ENCODE measurements around the gene PLAAT3. TPM values are rescaled to one million over a fixed set of nuclear protein-coding genes. Genes with fewer than 3 reads are reported as not detected.
A peak's percentile ranks its signal among the peaks of the same experiment; 100 is the strongest.

The PLAAT3 gene
- polyA plus RNA-seq (2012; ENCODE audit: insufficient read depth, insufficient read length, low read depth), result 10.0 TPM

DNA sequence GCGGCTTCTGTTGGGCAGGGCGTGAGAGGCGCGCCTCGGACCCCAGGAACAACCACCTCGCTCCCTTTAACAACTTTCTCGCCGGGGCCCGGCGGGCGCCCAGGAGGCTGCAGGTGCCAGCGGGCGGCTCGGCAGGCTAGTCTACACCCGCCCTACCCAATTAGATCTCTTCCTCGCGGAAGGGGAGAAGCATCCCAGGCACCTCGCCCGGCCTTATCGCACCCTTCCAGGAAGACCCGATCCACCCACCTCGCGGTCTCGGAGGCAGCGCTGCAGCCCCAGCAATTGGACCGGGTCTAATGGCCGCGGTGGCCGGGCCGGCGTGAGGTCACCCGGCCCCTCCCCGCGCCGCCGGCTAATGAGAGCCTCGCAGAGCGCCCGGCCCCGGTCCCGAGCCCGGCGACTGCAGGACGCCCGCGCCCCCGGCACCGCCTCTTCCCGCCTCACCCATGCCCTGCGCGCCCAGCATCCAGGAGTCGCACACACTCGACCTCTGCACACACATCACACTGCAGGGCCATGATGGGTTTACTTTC lies at the start of gene PLAAT3:
TSS of gene PLAAT3 (minus strand) at position 298 of the 536 bp plus-strand sequence. CDS start 419 bp downstream, outside the sequence.
- TF ChIP-seq, protein P1, sequence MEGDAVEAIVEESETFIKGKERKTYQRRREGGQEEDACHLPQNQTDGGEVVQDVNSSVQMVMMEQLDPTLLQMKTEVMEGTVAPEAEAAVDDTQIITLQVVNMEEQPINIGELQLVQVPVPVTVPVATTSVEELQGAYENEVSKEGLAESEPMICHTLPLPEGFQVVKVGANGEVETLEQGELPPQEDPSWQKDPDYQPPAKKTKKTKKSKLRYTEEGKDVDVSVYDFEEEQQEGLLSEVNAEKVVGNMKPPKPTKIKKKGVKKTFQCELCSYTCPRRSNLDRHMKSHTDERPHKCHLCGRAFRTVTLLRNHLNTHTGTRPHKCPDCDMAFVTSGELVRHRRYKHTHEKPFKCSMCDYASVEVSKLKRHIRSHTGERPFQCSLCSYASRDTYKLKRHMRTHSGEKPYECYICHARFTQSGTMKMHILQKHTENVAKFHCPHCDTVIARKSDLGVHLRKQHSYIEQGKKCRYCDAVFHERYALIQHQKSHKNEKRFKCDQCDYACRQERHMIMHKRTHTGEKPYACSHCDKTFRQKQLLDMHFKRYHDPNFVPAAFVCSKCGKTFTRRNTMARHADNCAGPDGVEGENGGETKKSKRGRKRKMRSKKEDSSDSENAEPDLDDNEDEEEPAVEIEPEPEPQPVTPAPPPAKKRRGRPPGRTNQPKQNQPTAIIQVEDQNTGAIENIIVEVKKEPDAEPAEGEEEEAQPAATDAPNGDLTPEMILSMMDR (IDR thresholded peaks at IDR 0.05; ENCODE audit: low read depth, low read length), result no peak
- no peaks in the 10 kb centered on the region for H3K27me3 ChIP-seq
- no peaks in the 10 kb centered on the region for H3K4me1 ChIP-seq
- H3K4me3 ChIP-seq (ENCODE audit: low read depth, low read length), result peak within 1 kb of the TSS; percentile 57
- H3K9me3 ChIP-seq, result no peaks in the 10 kb centered on the region
- no peaks in the 10 kb centered on the region for H3K36me3 ChIP-seq
- DNase-seq, result peak; percentile 52

DNA sequence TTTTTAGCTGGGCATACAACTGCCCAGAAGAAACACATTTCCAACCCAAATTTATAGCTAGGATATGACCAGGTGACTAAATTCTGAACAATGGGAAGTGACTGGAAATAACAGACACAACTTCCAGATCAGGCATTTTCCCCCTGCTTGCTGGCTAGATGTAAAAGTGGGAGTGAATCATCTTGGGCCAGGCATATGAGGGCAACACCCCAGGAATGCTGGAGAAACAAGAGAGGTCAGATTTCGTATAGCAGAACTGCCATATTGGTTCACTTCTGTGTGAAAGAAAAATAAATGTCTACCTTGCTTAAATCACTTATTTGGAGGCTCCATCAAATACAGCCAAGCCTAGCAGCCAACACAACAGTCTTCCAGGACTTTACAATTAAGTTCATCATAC lies 49.6 kb upstream of the PLAAT3 start:
- Histone ChIP-seq H3K9me3 (no peaks in the 10 kb centered on the region), H3K36me3 (no peaks in the 10 kb centered on the region), H3K4me1 (no peaks in the 10 kb centered on the region), H3K27me3 (no peaks in the 10 kb centered on the region), H3K4me3 (ENCODE audit: low read depth, low read length) (no peak overlapping the region)
- TF ChIP-seq, protein P1 (IDR thresholded peaks at IDR 0.05; ENCODE audit: low read depth, low read length), result no peak
- no peak for DNase-seq

DNA sequence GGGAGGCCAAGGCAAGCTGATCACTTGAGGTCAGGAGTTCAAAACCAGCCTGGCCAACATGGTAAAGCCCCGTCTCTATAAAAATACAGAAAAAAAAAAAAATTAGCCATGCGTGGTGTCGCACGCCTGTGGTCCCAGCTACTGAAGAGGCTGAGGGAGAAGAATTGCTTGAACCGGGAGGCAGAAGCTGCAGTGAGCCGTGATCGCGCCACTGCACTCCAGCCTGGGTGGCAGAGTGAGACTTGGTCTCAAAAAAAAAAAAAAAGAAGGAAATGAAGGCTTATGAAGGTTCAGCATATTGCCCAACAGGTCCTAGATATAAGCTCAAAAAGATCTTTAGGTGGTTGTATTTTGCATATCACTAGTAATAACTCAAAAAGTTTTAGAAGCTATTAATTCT lies 46.7 kb upstream of the PLAAT3 start:
- Histone ChIP-seq H3K36me3 (no peaks in the 10 kb centered on the region), H3K27me3 (no peaks in the 10 kb centered on the region), H3K4me3 (ENCODE audit: low read depth, low read length) (no peak overlapping the region), H3K9me3 (no peaks in the 10 kb centered on the region), H3K4me1 (no peaks in the 10 kb centered on the region)
- TF ChIP-seq, protein P1 (IDR thresholded peaks at IDR 0.05; ENCODE audit: low read depth, low read length), result no peak
- no peak for DNase-seq

DNA sequence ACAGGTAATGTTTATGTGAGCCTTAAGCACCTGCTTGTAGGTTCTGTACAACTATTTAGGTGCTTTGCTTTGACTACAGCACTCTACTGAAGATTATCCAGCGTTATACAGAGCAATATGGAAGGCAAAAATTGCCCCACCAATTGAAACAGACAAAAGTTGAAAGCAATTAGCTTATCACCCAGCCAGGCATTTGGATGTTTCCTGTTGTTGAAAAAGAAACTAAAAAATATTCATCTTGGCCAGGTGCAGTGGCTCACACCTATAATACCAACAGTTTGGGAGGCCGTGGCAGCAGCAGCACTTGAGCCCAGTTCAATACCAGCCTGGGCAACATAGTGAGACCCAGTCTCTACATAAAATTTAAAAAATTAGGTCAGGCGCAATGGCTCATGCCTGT lies 38.4 kb upstream of the PLAAT3 start:
- no peaks in the 10 kb centered on the region for H3K4me1 ChIP-seq
- H3K36me3 ChIP-seq, result no peaks in the 10 kb centered on the region
- H3K4me3 ChIP-seq (ENCODE audit: low read depth, low read length), result no peak overlapping the region
- no peaks in the 10 kb centered on the region for H3K9me3 ChIP-seq
- no peaks in the 10 kb centered on the region for H3K27me3 ChIP-seq
- DNase-seq, result no peak
- TF ChIP-seq, protein P1 (IDR thresholded peaks at IDR 0.05; ENCODE audit: low read depth, low read length), result no peak

DNA sequence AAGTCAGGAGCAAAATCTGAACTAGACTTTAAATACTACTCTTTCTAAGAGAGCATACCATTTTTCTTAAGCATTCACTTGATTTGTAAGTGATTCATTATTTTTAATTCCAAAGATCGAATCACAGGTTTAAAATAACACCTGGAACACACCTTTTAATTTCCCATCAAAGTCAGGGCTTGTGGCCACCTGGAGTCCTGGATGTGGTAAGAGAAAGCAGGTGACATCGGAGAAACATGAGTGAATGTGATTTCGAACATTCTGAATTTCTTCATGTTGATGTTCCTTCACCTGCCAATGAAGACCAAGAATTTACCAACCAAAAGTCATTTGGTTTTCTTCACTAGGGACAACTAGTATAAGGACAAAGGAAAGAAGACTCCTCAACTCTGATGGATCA lies 29.0 kb upstream of the PLAAT3 start:
- Histone ChIP-seq H3K27me3 (no peaks in the 10 kb centered on the region), H3K9me3 (no peaks in the 10 kb centered on the region), H3K36me3 (no peaks in the 10 kb centered on the region), H3K4me1 (no peaks in the 10 kb centered on the region), H3K4me3 (ENCODE audit: low read depth, low read length) (no peak overlapping the region)
- TF ChIP-seq, protein P1 (IDR thresholded peaks at IDR 0.05; ENCODE audit: low read depth, low read length), result no peak
- DNase-seq, result no peak

DNA sequence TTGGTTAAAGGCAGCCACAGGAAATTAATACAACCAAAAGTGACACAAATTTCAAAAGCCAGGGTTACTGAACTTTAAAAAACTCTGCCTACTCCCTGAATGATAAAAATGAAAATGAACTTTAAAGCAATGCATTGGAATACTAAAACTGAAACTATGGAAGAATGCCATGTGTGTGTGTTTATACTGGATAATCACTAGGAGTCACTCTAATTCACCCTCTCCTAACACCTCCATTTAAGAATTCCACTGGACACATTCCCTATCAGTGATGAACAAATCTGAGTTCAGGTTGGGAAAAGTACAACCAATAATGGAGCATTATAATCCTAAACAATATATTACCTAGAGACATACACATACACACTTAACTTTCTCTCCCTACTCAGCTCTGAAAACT lies 27.5 kb upstream of the PLAAT3 start:
- H3K4me1 ChIP-seq, result no peaks in the 10 kb centered on the region
- no peak overlapping the region for H3K4me3 ChIP-seq (ENCODE audit: low read depth, low read length)
- H3K9me3 ChIP-seq, result no peaks in the 10 kb centered on the region
- TF ChIP-seq, protein P1 (IDR thresholded peaks at IDR 0.05; ENCODE audit: low read depth, low read length), result no peak
- DNase-seq, result no peak
- H3K36me3 ChIP-seq, result no peaks in the 10 kb centered on the region
- no peaks in the 10 kb centered on the region for H3K27me3 ChIP-seq
